Trophoblast cell (in vitro differentiated cells and primary cell): ENCODE data around the gene GHR.
"Not testable (repeated sequence)": the region's sequence is repeated elsewhere in the genome, so short reads cannot be mapped to it uniquely, and the experiment has no call there.

ENCODE experiments used
- DNase-seq, 2 donors: peaks; one replicate each; pipeline ENCODE4 v3.0.0-alpha.2; 2016
- H2AFZ ChIP-seq: 2 replicates; pipeline ENCODE4 v1.6.1; 2013; ENCODE audit warnings: low read length, moderate library complexity, mild to moderate bottlenecking; ENCODE audit not compliant: insufficient read depth, poor library complexity
- H2AK5ac ChIP-seq: 2 replicates; pipeline ENCODE4 v1.6.1; 2013; ENCODE audit warnings: mild to moderate bottlenecking, low read length
- H2BK120ac ChIP-seq: 2 replicates; pipeline ENCODE4 v1.6.1; 2013; ENCODE audit warnings: low read length, mild to moderate bottlenecking, moderate library complexity; ENCODE audit not compliant: insufficient read depth, poor library complexity
- H2BK12ac ChIP-seq: 2 replicates; pipeline ENCODE4 v1.6.1; 2013; ENCODE audit warnings: mild to moderate bottlenecking, low read length, moderate library complexity
- H2BK5ac ChIP-seq: 2 replicates; pipeline ENCODE4 v1.6.1; 2013; ENCODE audit warnings: low read length, low read depth, moderate library complexity, mild to moderate bottlenecking; ENCODE audit not compliant: poor library complexity
- H3K14ac ChIP-seq: 2 replicates; pipeline ENCODE4 v1.6.1; 2013; ENCODE audit warnings: mild to moderate bottlenecking, low read length
- H3K18ac ChIP-seq: 2 replicates; pipeline ENCODE4 v1.6.1; 2013; ENCODE audit warnings: mild to moderate bottlenecking, low read length
- H3K23ac ChIP-seq: 2 replicates; pipeline ENCODE4 v1.6.1; 2013; ENCODE audit warnings: low read length
- H3K27ac ChIP-seq: 2 replicates; pipeline ENCODE4 v1.5.1; 2013; ENCODE audit warnings: low read depth, mild to moderate bottlenecking, inconsistent platforms, low read length, moderate library complexity
- H3K27me3 ChIP-seq: 2 replicates; pipeline ENCODE4 v1.6.1; 2013; ENCODE audit warnings: inconsistent platforms, mild to moderate bottlenecking, low read length, moderate library complexity; ENCODE audit not compliant: insufficient read depth
- H3K36me3 ChIP-seq, 2 experiments: 1 replicate in 1 of 2; 2 replicates in 1 of 2; pipeline ENCODE4 v1.6.1; 2013; ENCODE audit warnings: low read length in 2 of 2, mild to moderate bottlenecking in 2 of 2, moderate library complexity in 1 of 2; ENCODE audit not compliant: insufficient read depth in 2 of 2, control insufficient read depth in 1 of 2
- H3K4ac ChIP-seq: 2 replicates; pipeline ENCODE4 v1.6.1; 2013; ENCODE audit warnings: low read depth, mild to moderate bottlenecking, low read length, moderate library complexity
- H3K4me1 ChIP-seq, 2 experiments: 1 replicate in 1 of 2; 2 replicates in 1 of 2; pipeline ENCODE4 v1.6.1; 2013; ENCODE audit warnings: low read length in 2 of 2, mild to moderate bottlenecking in 2 of 2, moderate library complexity in 1 of 2; ENCODE audit not compliant: insufficient read depth in 2 of 2, control insufficient read depth in 1 of 2
- H3K4me2 ChIP-seq: 2 replicates; pipeline ENCODE4 v1.6.1; 2013; ENCODE audit warnings: inconsistent platforms, mild to moderate bottlenecking, low read length, moderate library complexity
- H3K4me3 ChIP-seq: 2 replicates; pipeline ENCODE4 v1.5.1; 2013; ENCODE audit warnings: mild to moderate bottlenecking, low read depth, low read length, inconsistent platforms
- H3K79me1 ChIP-seq: one replicate; pipeline ENCODE4 v1.6.1; 2013; ENCODE audit warnings: low read length
- H3K79me2 ChIP-seq: 2 replicates; pipeline ENCODE4 v1.6.1; 2013; ENCODE audit warnings: low read length, mild to moderate bottlenecking; ENCODE audit not compliant: control insufficient read depth, insufficient read depth, poor library complexity
- H3K9ac ChIP-seq: 2 replicates; pipeline ENCODE4 v1.6.1; 2013; ENCODE audit warnings: mild to moderate bottlenecking, low read length
- H3K9me3 ChIP-seq: 2 replicates; pipeline ENCODE4 v1.6.1; 2013; ENCODE audit warnings: low read depth, mild to moderate bottlenecking, control low read depth, inconsistent platforms, low read length; ENCODE audit not compliant: insufficient read depth
- H4K12ac ChIP-seq: 2 replicates; pipeline ENCODE4 v1.6.1; 2013; ENCODE audit warnings: low read depth, mild to moderate bottlenecking, low read length, moderate library complexity
- H4K8ac ChIP-seq: 2 replicates; pipeline ENCODE4 v1.6.1; 2013; ENCODE audit warnings: low read depth, mild to moderate bottlenecking, low read length, moderate library complexity
- H4K91ac ChIP-seq: one replicate; pipeline ENCODE4 v1.6.1; 2013; ENCODE audit warnings: low read depth, mild to moderate bottlenecking, low read length, moderate library complexity
- WGBS: extraction: QIAGEN DNeasy Blood & Tissue Kit; methylation state at CpG from one replicate; pipeline ENCODE4 v1.1.7; 2013; ENCODE audit warnings: missing lambda C conversion rate; ENCODE audit not compliant: insufficient read length, insufficient coverage; ENCODE audit errors: extremely low coverage; 5-methylcytosine and 5-hydroxymethylcytosine counted together

GHR gene

GRCh38 chr5:42655982-42656650 is 232.9 kb downstream of the GHR start:
- Histone ChIP-seq H3K4me3 (no peak overlapping the region), H4K12ac (no peak overlapping the region), H2BK120ac (no peak overlapping the region), H3K79me2 (no peaks in the 10 kb centered on the region), H2AFZ (no peak overlapping the region), H3K4ac (no peak overlapping the region), H4K8ac (no peak overlapping the region), H2BK5ac (no peak overlapping the region), H3K4me1 (no peaks in the 10 kb centered on the region), H3K27ac (no peak overlapping the region), H3K36me3 (no peaks in the 10 kb centered on the region), H4K91ac (no peak overlapping the region), H3K9me3 (no peaks in the 10 kb centered on the region), H3K14ac (no peak overlapping the region), H3K23ac (no peak overlapping the region), H3K18ac (no peak overlapping the region), H3K79me1 (no peaks in the 10 kb centered on the region), H2BK12ac (no peak overlapping the region), H2AK5ac (no peak overlapping the region), H3K9ac (no peak overlapping the region), H3K27me3 (no peaks in the 10 kb centered on the region), H3K4me2 (no peak overlapping the region)
- whole genome bisulfite sequencing: no CpG with 5 or more reads among the region's 3 CpGs
- peak in 1 of 2 donors; percentile 34 for DNase-seq

- Histone ChIP-seq H3K79me1 (no peaks in the 10 kb centered on the region), H2AK5ac (no peak overlapping the region), H4K8ac (no peak overlapping the region), H2BK12ac (no peak overlapping the region), H3K4me2 (no peak overlapping the region), H3K79me2 (no peaks in the 10 kb centered on the region), H3K23ac (no peak overlapping the region), H2AFZ (no peak overlapping the region), H4K91ac (no peak overlapping the region), H3K4me3 (no peak overlapping the region), H4K12ac (no peak overlapping the region), H3K27me3 (no peaks in the 10 kb centered on the region), H2BK120ac (no peak overlapping the region), H3K36me3 (no peaks in the 10 kb centered on the region), H3K18ac (no peak overlapping the region), H3K4me1 (no peaks in the 10 kb centered on the region), H3K4ac (no peak overlapping the region), H3K9ac (no peak overlapping the region), H3K27ac (no peak overlapping the region), H2BK5ac (no peak overlapping the region), H3K14ac (no peak overlapping the region), H3K9me3 (no peaks in the 10 kb centered on the region)
- DNase-seq: no peak
These were observed 233.4 kb downstream of the GHR start for GRCh38 chr5:42656651-42657015.

- H4K91ac ChIP-seq, H3K36me3 ChIP-seq, H2BK5ac ChIP-seq: not testable (repeated sequence)
These were observed 236.6 kb downstream of the GHR start for GRCh38 chr5:42659869-42660268.

GRCh38 chr5:42665857-42666256 is 242.6 kb downstream of the GHR start:
- no peak overlapping the region for H3K14ac ChIP-seq
- H3K79me2 ChIP-seq: no peaks in the 10 kb centered on the region
- no peak overlapping the region for H3K23ac ChIP-seq
- DNase-seq: no peak
- H2BK5ac ChIP-seq: no peak overlapping the region
- no peaks in the 10 kb centered on the region for H3K9me3 ChIP-seq
- no peaks in the 10 kb centered on the region for H3K27me3 ChIP-seq
- no CpG with 5 or more reads among the region's 3 CpGs for WGBS
- H3K9ac ChIP-seq: no peak overlapping the region
- H2AFZ ChIP-seq: no peak overlapping the region
- no peaks in the 10 kb centered on the region for H3K36me3 ChIP-seq
- no peak overlapping the region for H4K91ac ChIP-seq
- no peak overlapping the region for H2AK5ac ChIP-seq
- H3K4me1 ChIP-seq: no peaks in the 10 kb centered on the region
- H3K4me3 ChIP-seq: no peak overlapping the region
- H3K4me2 ChIP-seq: no peak overlapping the region
- H2BK120ac ChIP-seq: no peak overlapping the region
- no peak overlapping the region for H2BK12ac ChIP-seq
- H3K4ac ChIP-seq: no peak overlapping the region
- no peaks in the 10 kb centered on the region for H3K79me1 ChIP-seq
- no peak overlapping the region for H3K18ac ChIP-seq
- no peak overlapping the region for H4K8ac ChIP-seq
- H4K12ac ChIP-seq: no peak overlapping the region
- no peak overlapping the region for H3K27ac ChIP-seq

More at GRCh38 chr5:42659869-42660268, 236.6 kb downstream of the GHR start:
- H3K79me1 ChIP-seq, H3K27me3 ChIP-seq, H3K4ac ChIP-seq, H3K18ac ChIP-seq, H2AK5ac ChIP-seq, H3K4me2 ChIP-seq, H3K79me2 ChIP-seq, H2AFZ ChIP-seq, H3K9me3 ChIP-seq, H2BK120ac ChIP-seq, H4K8ac ChIP-seq, H3K4me1 ChIP-seq, H3K27ac ChIP-seq, H3K23ac ChIP-seq, H3K4me3 ChIP-seq, H4K12ac ChIP-seq, H3K9ac ChIP-seq, H3K14ac ChIP-seq, DNase-seq, H2BK12ac ChIP-seq: not testable (repeated sequence)
- whole genome bisulfite sequencing: no CpG with 5 or more reads among the region's 13 CpGs
